Measurements from ENCODE around the gene LRRC49. TPM values are rescaled to one million over a fixed set of nuclear protein-coding genes. Genes with fewer than 3 reads are reported as not detected.
"Not testable (repeated sequence)": the region's sequence is repeated elsewhere in the genome, so short reads cannot be mapped to it uniquely, and the experiment has no call there.

Gene LRRC49
- polyA plus RNA-seq, 1 donor: 7.2 TPM

GRCh38 chr15:70976851-70977250 is 84.2 kb downstream of the LRRC49 start:
- no peak overlapping the region for H3K27ac ChIP-seq (ENCODE audit: low read length)
- H3K27me3 ChIP-seq (ENCODE audit: control insufficient read depth, insufficient read depth, low read length): no peaks in the 10 kb centered on the region
- no peaks in the 10 kb centered on the region for H3K9me3 ChIP-seq (ENCODE audit: control insufficient read depth, low read depth, low read length)
- no CpG with 5 or more reads among the region's 2 CpGs for whole genome bisulfite sequencing (ENCODE audit: insufficient coverage, low lambda C conversion rate)
- no peaks in the 10 kb centered on the region for H3K4me1 ChIP-seq (ENCODE audit: control insufficient read depth, insufficient read depth, low read length)
- no peak for DNase-seq
- H3K4me3 ChIP-seq (ENCODE audit: low read length): no peak overlapping the region
- H3K36me3 ChIP-seq (ENCODE audit: control insufficient read depth, insufficient read depth, low read length): no peaks in the 10 kb centered on the region

- Histone ChIP-seq H3K36me3 (ENCODE audit: control insufficient read depth, insufficient read depth, low read length) (no peaks in the 10 kb centered on the region), H3K27ac (ENCODE audit: low read length) (no peak overlapping the region), H3K4me3 (ENCODE audit: low read length) (no peak overlapping the region), H3K27me3 (ENCODE audit: control insufficient read depth, insufficient read depth, low read length) (no peaks in the 10 kb centered on the region), H3K9me3 (ENCODE audit: control insufficient read depth, low read depth, low read length) (peaks cover 8% of the 10 kb centered on the region), H3K4me1 (ENCODE audit: control insufficient read depth, insufficient read depth, low read length) (no peaks in the 10 kb centered on the region)
- no peak for DNase-seq
- WGBS (ENCODE audit: insufficient coverage, low lambda C conversion rate): 81% methylated on average over 2 of the region's 5 CpGs
Observed at GRCh38 chr15:70995383-70995970, 102.9 kb downstream of the LRRC49 start.

- Histone ChIP-seq H3K27me3 (ENCODE audit: control insufficient read depth, insufficient read depth, low read length) (no peaks in the 10 kb centered on the region), H3K4me3 (ENCODE audit: low read length) (no peak overlapping the region), H3K9me3 (ENCODE audit: control insufficient read depth, low read depth, low read length) (peaks cover 8% of the 10 kb centered on the region), H3K27ac (ENCODE audit: low read length) (no peak overlapping the region), H3K4me1 (ENCODE audit: control insufficient read depth, insufficient read depth, low read length) (no peaks in the 10 kb centered on the region), H3K36me3 (ENCODE audit: control insufficient read depth, insufficient read depth, low read length) (no peaks in the 10 kb centered on the region)
- no peak for DNase-seq
Observed at GRCh38 chr15:70998319-70998718, 105.7 kb downstream of the LRRC49 start.

- Histone ChIP-seq H3K4me1 (ENCODE audit: control insufficient read depth, insufficient read depth, low read length) (no peaks in the 10 kb centered on the region), H3K27ac (ENCODE audit: low read length) (no peak overlapping the region), H3K36me3 (ENCODE audit: control insufficient read depth, insufficient read depth, low read length) (no peaks in the 10 kb centered on the region), H3K9me3 (ENCODE audit: control insufficient read depth, low read depth, low read length) (peaks cover 8% of the 10 kb centered on the region), H3K27me3 (ENCODE audit: control insufficient read depth, insufficient read depth, low read length) (no peaks in the 10 kb centered on the region), H3K4me3 (ENCODE audit: low read length) (no peak overlapping the region)
- DNase-seq: no peak
- WGBS (ENCODE audit: insufficient coverage, low lambda C conversion rate): 100% methylated on average over 1 of the region's 1 CpG
Observed at GRCh38 chr15:71002316-71002715, 109.7 kb downstream of the LRRC49 start.

GRCh38 chr15:71003319-71003718 is 110.7 kb downstream of the LRRC49 start:
- DNase-seq: no peak
- H3K36me3 ChIP-seq (ENCODE audit: control insufficient read depth, insufficient read depth, low read length): no peaks in the 10 kb centered on the region

GRCh38 chr15:71004506-71004905 is 111.9 kb downstream of the LRRC49 start:
- not testable (repeated sequence) for H3K27ac ChIP-seq (ENCODE audit: low read length)

More at GRCh38 chr15:71003319-71003718, 110.7 kb downstream of the LRRC49 start:
- H3K9me3 ChIP-seq (ENCODE audit: control insufficient read depth, low read depth, low read length): peaks cover 8% of the 10 kb centered on the region
- no peak overlapping the region for H3K27ac ChIP-seq (ENCODE audit: low read length)
- no peak overlapping the region for H3K4me3 ChIP-seq (ENCODE audit: low read length)
- H3K27me3 ChIP-seq (ENCODE audit: control insufficient read depth, insufficient read depth, low read length): no peaks in the 10 kb centered on the region
- H3K4me1 ChIP-seq (ENCODE audit: control insufficient read depth, insufficient read depth, low read length): no peaks in the 10 kb centered on the region

GRCh38 chr15:71005895-71006294 is 113.3 kb downstream of the LRRC49 start:
- Histone ChIP-seq H3K9me3 (ENCODE audit: control insufficient read depth, low read depth, low read length) (no peaks in the 10 kb centered on the region), H3K27me3 (ENCODE audit: control insufficient read depth, insufficient read depth, low read length) (no peaks in the 10 kb centered on the region), H3K27ac (ENCODE audit: low read length) (no peak overlapping the region), H3K4me3 (ENCODE audit: low read length) (no peak overlapping the region), H3K36me3 (ENCODE audit: control insufficient read depth, insufficient read depth, low read length) (no peaks in the 10 kb centered on the region), H3K4me1 (ENCODE audit: control insufficient read depth, insufficient read depth, low read length) (no peaks in the 10 kb centered on the region)
- WGBS (ENCODE audit: insufficient coverage, low lambda C conversion rate): 67% methylated on average over 1 of the region's 1 CpG
- DNase-seq: no peak

More at GRCh38 chr15:71004506-71004905, 111.9 kb downstream of the LRRC49 start:
- not testable (repeated sequence) for H3K4me3 ChIP-seq (ENCODE audit: low read length); H3K9me3 ChIP-seq (ENCODE audit: control insufficient read depth, low read depth, low read length); H3K27me3 ChIP-seq (ENCODE audit: control insufficient read depth, insufficient read depth, low read length); DNase-seq; H3K36me3 ChIP-seq (ENCODE audit: control insufficient read depth, insufficient read depth, low read length); H3K4me1 ChIP-seq (ENCODE audit: control insufficient read depth, insufficient read depth, low read length)
- no CpG with 5 or more reads among the region's 4 CpGs for WGBS (ENCODE audit: insufficient coverage, low lambda C conversion rate)

- Histone ChIP-seq H3K27me3 (ENCODE audit: control insufficient read depth, insufficient read depth, low read length) (no peaks in the 10 kb centered on the region), H3K27ac (ENCODE audit: low read length) (no peak overlapping the region), H3K4me1 (ENCODE audit: control insufficient read depth, insufficient read depth, low read length) (no peaks in the 10 kb centered on the region), H3K4me3 (ENCODE audit: low read length) (no peak overlapping the region), H3K36me3 (ENCODE audit: control insufficient read depth, insufficient read depth, low read length) (no peaks in the 10 kb centered on the region), H3K9me3 (ENCODE audit: control insufficient read depth, low read depth, low read length) (no peaks in the 10 kb centered on the region)
- DNase-seq: no peak
- 100% methylated on average over 1 of the region's 2 CpGs for WGBS (ENCODE audit: insufficient coverage, low lambda C conversion rate)
Observed at GRCh38 chr15:71008250-71008870, 115.7 kb downstream of the LRRC49 start.

- no peaks in the 10 kb centered on the region for H3K27me3 ChIP-seq (ENCODE audit: control insufficient read depth, insufficient read depth, low read length)
- no peak overlapping the region for H3K27ac ChIP-seq (ENCODE audit: low read length)
- H3K36me3 ChIP-seq (ENCODE audit: control insufficient read depth, insufficient read depth, low read length): no peaks in the 10 kb centered on the region
- no peak overlapping the region for H3K4me3 ChIP-seq (ENCODE audit: low read length)
- H3K9me3 ChIP-seq (ENCODE audit: control insufficient read depth, low read depth, low read length): no peaks in the 10 kb centered on the region
- no peak for DNase-seq
- no peaks in the 10 kb centered on the region for H3K4me1 ChIP-seq (ENCODE audit: control insufficient read depth, insufficient read depth, low read length)
Observed at GRCh38 chr15:71010472-71010871, 117.8 kb downstream of the LRRC49 start.

GRCh38 chr15:71010997-71011396 is 118.4 kb downstream of the LRRC49 start:
- no peaks in the 10 kb centered on the region for H3K4me1 ChIP-seq (ENCODE audit: control insufficient read depth, insufficient read depth, low read length)
- no peaks in the 10 kb centered on the region for H3K27me3 ChIP-seq (ENCODE audit: control insufficient read depth, insufficient read depth, low read length)
- no peaks in the 10 kb centered on the region for H3K9me3 ChIP-seq (ENCODE audit: control insufficient read depth, low read depth, low read length)
- DNase-seq: no peak
- no peak overlapping the region for H3K4me3 ChIP-seq (ENCODE audit: low read length)
- no peaks in the 10 kb centered on the region for H3K36me3 ChIP-seq (ENCODE audit: control insufficient read depth, insufficient read depth, low read length)
- H3K27ac ChIP-seq (ENCODE audit: low read length): no peak overlapping the region
- 100% methylated on average over 1 of the region's 2 CpGs for WGBS (ENCODE audit: insufficient coverage, low lambda C conversion rate)

GRCh38 chr15:71011503-71012155 is 119.0 kb downstream of the LRRC49 start:
- WGBS (ENCODE audit: insufficient coverage, low lambda C conversion rate): no CpG with 5 or more reads among the region's 1 CpG
- Histone ChIP-seq H3K27me3 (ENCODE audit: control insufficient read depth, insufficient read depth, low read length) (no peaks in the 10 kb centered on the region), H3K4me3 (ENCODE audit: low read length) (no peak overlapping the region), H3K4me1 (ENCODE audit: control insufficient read depth, insufficient read depth, low read length) (no peaks in the 10 kb centered on the region), H3K9me3 (ENCODE audit: control insufficient read depth, low read depth, low read length) (no peaks in the 10 kb centered on the region), H3K36me3 (ENCODE audit: control insufficient read depth, insufficient read depth, low read length) (no peaks in the 10 kb centered on the region), H3K27ac (ENCODE audit: low read length) (no peak overlapping the region)
- DNase-seq: peak in 1 of 2 donors; percentile 16

Data from large intestine (tissue), 3 donors.